Kidney (tissue), 14 donors: ENCODE data around the gene NCAM2. TPM values are rescaled to one million over a fixed set of nuclear protein-coding genes. Genes with fewer than 3 reads are reported as not detected.

Experiments used
- DNase-seq, 5 donors: peaks; one replicate each; pipeline ENCODE4 v3.0.0-alpha.2; 2013 to 2020
- FAIRE-seq: peaks from 2 replicates; lab custom pipeline; 2012; peaks lifted over from hg19 to GRCh38; lab: Jason Lieb, UNC
- H3K27ac ChIP-seq, 2 donors: one replicate each; pipeline ENCODE4 v1.7.0; 2013; ENCODE audit warnings: low read depth in 2 of 2, low read length in 2 of 2, inconsistent platforms in 1 of 2
- H3K27me3 ChIP-seq: one replicate; pipeline ENCODE4 v1.7.1; 2013; ENCODE audit warnings: low read length, inconsistent platforms; ENCODE audit not compliant: control insufficient read depth, insufficient read depth
- H3K36me3 ChIP-seq, 3 donors: one replicate each; pipeline versions ENCODE4 v1.7.0 to v1.7.1; 2013; ENCODE audit warnings: low read length in 3 of 3, control low read depth in 1 of 3, inconsistent platforms in 1 of 3; ENCODE audit not compliant: insufficient read depth in 3 of 3, control insufficient read depth in 2 of 3
- H3K4me1 ChIP-seq, 3 donors: one replicate each; pipeline versions ENCODE4 v1.7.0 to v1.7.1; 2013; ENCODE audit warnings: low read length in 3 of 3, inconsistent platforms in 1 of 3, low read depth in 1 of 3; ENCODE audit not compliant: control insufficient read depth in 2 of 3, insufficient read depth in 2 of 3
- H3K4me3 ChIP-seq, 3 donors: one replicate each; pipeline versions ENCODE4 v1.7.0 to v1.8.1; 2013; ENCODE audit warnings: low read length in 3 of 3, control low read depth in 1 of 3, inconsistent platforms in 1 of 3
- H3K9ac ChIP-seq, 3 donors: one replicate each; pipeline versions ENCODE4 v1.7.0 to v1.7.1; 2013; ENCODE audit warnings: low read length in 3 of 3, control low read depth in 1 of 3, inconsistent platforms in 1 of 3
- H3K9me3 ChIP-seq, 3 donors: one replicate each; pipeline versions ENCODE4 v1.7.0 to v1.7.1; 2013; ENCODE audit warnings: low read length in 3 of 3, control low read depth in 1 of 3, inconsistent platforms in 1 of 3; ENCODE audit not compliant: control insufficient read depth in 2 of 3, insufficient read depth in 1 of 3
- CTCF ChIP-seq: IDR thresholded peaks from 3 replicates; pipeline ENCODE4 v1.5.1; 2012; ENCODE audit warnings: mild to moderate bottlenecking, moderate library complexity, borderline replicate concordance; ENCODE audit not compliant: insufficient read depth; ENCODE audit errors: extremely low read depth
- intact Hi-C: fragments of 100-400 bp; cut with DNase I; formaldehyde crosslinking; loops from one replicate; pipeline ENCODE4 v1.11.1; 2022
- polyA plus RNA-seq: library from polyadenylated mRNA; stranded (reverse); fragments of 350-450 nt; fragmentation: Illumina TruSeq; extraction: RNeasy Lipid Tissue Mini Kit (QIAGEN cat#74804); gene quantifications from one replicate; pipeline ENCODE4 v1.2.3, GENCODE V29; 2014; ENCODE audit warnings: low read depth, low replicate concordance; ENCODE audit not compliant: insufficient read depth
- total RNA-seq: library from RNA; stranded (reverse); fragmentation: NEBNext Ultra II Directional; extraction: Animal tissue kit (Norgen Biotek cat#: 25700); gene quantifications from one replicate; pipeline ENCODE4 v1.2.1, GENCODE V29; 2021
- donor health status: control.
- donor health status: control.
- donor health status: control.
- donor health status: control.
- donor health status: control.
- donor health status: DM: yes; HTN: yes; CAD: no.
- donor health status: Normal renal cell carcinoma (clear cell type).

Gene NCAM2
- total and polyA plus RNA-seq, 2 donors from 2014 or later = 0.13 to 0.82 TPM

- H3K4me1 ChIP-seq = no peaks in the 10 kb centered on the region
- no peaks in the 10 kb centered on the region for H3K27me3 ChIP-seq
Observed at GRCh38 chr21:21226472-21226871, 228.3 kb downstream of the NCAM2 start.

GRCh38 chr21:21230672-21231071 is 232.5 kb downstream of the NCAM2 start:
- DNase-seq (peak in 2 of 5 donors; percentile 17 to 34), FAIRE-seq (no peak)
- H3K27ac ChIP-seq = no peak overlapping the region
- no peak overlapping the region for H3K9ac ChIP-seq
- intact Hi-C loops = no loop called here
- H3K27me3 ChIP-seq = no peaks in the 10 kb centered on the region
- H3K4me1 ChIP-seq = no peaks in the 10 kb centered on the region
- H3K9me3 ChIP-seq = no peaks in the 10 kb centered on the region
- no peak overlapping the region for H3K4me3 ChIP-seq
- TF ChIP-seq CTCF = no peak
- H3K36me3 ChIP-seq = no peaks in the 10 kb centered on the region

More at GRCh38 chr21:21226472-21226871, 228.3 kb downstream of the NCAM2 start:
- Histone ChIP-seq H3K27ac (no peak overlapping the region), H3K36me3 (no peaks in the 10 kb centered on the region), H3K4me3 (no peak overlapping the region), H3K9ac (no peak overlapping the region), H3K9me3 (peaks cover 0 to 3% (median 0%) of the 10 kb centered on the region in 3 donors)
- no peak for TF ChIP-seq CTCF
- no peak for DNase-seq
- no peak for FAIRE-seq
- intact Hi-C loops = no loop called here

- DNase-seq = no peak
- no peak overlapping the region for H3K9ac ChIP-seq
- no peaks in the 10 kb centered on the region for H3K4me1 ChIP-seq
- intact Hi-C loops = no loop called here
- H3K27ac ChIP-seq = no peak overlapping the region
- no peak for FAIRE-seq
- no peak for TF ChIP-seq CTCF
- H3K27me3 ChIP-seq = no peaks in the 10 kb centered on the region
- H3K9me3 ChIP-seq = no peaks in the 10 kb centered on the region
- H3K36me3 ChIP-seq = no peaks in the 10 kb centered on the region
- no peak overlapping the region for H3K4me3 ChIP-seq
Observed at GRCh38 chr21:21231913-21232312, 233.7 kb downstream of the NCAM2 start.

- H3K27me3 ChIP-seq = no peaks in the 10 kb centered on the region
- TF ChIP-seq CTCF = peak; percentile 32
- H3K27ac ChIP-seq = no peak overlapping the region
- intact Hi-C loops = no loop called here
- DNase-seq (peak in 3 of 5 donors; percentile 10 to 26 (median 16)), FAIRE-seq (no peak)
- no peak overlapping the region for H3K9ac ChIP-seq
- H3K9me3 ChIP-seq = no peaks in the 10 kb centered on the region
- H3K4me1 ChIP-seq = no peaks in the 10 kb centered on the region
- no peak overlapping the region for H3K4me3 ChIP-seq
- H3K36me3 ChIP-seq = no peaks in the 10 kb centered on the region
Observed at GRCh38 chr21:21232320-21232719, 234.1 kb downstream of the NCAM2 start.
